T-helper 1 cell treated with Interleukin-12 subunit alpha and Interleukin-12 subunit beta and Interleukin-4 antibody, amounts not matched to agents 30 ng/mL and 1 ng/mL, for 36 hours (primary cell): ENCODE results near the gene APOC4. TPM values are rescaled to one million over a fixed set of nuclear protein-coding genes. Genes with fewer than 3 reads are reported as not detected.
"Not testable (repeated sequence)": the region's sequence is repeated elsewhere in the genome, so short reads cannot be mapped to it uniquely, and the experiment has no call there.

ENCODE experiments used
- intact Hi-C: fragments of 100-400 bp; cut with micrococcal nuclease; formaldehyde crosslinking; loops from one replicate; pipeline ENCODE4 v1.15.1; 2024
- total RNA-seq: library from RNA; stranded (reverse); gene quantifications from 2 replicates; pipeline ENCODE4 v1.2.3, GENCODE V29; 2022

Gene APOC4
- total RNA-seq, 1 donor from 2014 or later, result not detected

DNA sequence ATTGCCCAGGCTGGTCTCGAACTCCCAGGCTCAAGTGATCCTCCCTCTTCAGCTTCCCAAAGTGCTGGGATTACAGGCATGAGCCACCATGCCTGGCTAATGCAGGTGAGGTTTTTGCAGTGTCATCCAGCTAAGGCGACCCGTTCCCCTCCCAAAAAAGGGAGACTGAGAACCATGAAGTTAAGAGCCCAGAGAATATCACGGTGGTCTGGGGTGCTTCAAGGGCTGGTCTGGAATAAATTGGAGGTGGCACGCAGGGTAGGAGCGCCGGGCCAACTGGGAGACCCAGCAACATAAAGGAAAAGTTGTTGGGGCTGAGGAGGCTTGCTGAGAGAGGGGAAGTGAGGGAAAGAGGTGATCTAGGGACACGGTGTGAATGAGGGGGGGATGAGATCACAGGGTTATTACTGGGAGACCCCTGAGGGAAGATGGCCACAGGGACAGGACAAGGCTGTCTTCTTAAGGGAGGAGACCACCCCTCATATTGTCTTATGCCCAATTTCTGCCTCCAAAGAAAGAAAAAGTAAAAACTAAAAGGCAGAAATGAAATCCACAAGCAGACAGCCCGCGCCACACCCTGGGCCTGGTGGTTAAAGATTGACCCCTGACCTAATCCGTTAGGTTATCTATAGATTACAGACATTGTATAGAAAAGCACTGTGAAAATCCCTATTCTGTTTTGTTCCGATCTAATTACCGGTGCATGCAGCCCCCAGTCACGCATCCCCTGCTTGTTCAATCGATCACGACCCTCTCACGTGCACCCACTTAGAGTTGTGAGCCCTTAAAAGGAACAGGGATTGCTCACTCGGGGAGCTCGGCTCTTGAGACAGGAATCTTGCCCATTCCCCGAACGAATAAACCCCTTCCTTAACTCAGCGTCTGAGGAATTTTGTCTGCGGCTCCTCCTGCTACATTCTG is 28.3 kb upstream of the APOC4 start:
- intact Hi-C loops, result loop anchor here (2.0 kb wide), 1 partner anchor 67 kb away; the partner anchor contains the start of gene NECTIN2

- intact Hi-C loops, result loop anchor here (1.0 to 2.0 kb wide), 4 partner anchors 7 to 68 kb away; partner anchors contain the start of gene NECTIN2
These were observed 27.4 kb upstream of the APOC4 start, which contains the start of gene APOC1 for GRCh38 chr19:44914433-44915206. Gene APOC1 (plus strand): TSS chr19:44914608. CDS start chr19:44914892, 284 bp downstream.

DNA sequence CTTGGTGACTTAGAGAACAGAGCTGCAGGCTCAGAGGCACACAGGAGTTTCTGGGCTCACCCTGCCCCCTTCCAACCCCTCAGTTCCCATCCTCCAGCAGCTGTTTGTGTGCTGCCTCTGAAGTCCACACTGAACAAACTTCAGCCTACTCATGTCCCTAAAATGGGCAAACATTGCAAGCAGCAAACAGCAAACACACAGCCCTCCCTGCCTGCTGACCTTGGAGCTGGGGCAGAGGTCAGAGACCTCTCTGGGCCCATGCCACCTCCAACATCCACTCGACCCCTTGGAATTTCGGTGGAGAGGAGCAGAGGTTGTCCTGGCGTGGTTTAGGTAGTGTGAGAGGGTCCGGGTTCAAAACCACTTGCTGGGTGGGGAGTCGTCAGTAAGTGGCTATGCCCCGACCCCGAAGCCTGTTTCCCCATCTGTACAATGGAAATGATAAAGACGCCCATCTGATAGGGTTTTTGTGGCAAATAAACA is 17.8 kb upstream of the APOC4 start:
- intact Hi-C loops, result no loop called here

- intact Hi-C loops, result no loop called here
These were observed 16.7 kb upstream of the APOC4 start for GRCh38 chr19:44925114-44925891.

GRCh38 chr19:44926245-44927077 is 15.6 kb upstream of the APOC4 start:
- intact Hi-C loops, result not testable (repeated sequence)

DNA sequence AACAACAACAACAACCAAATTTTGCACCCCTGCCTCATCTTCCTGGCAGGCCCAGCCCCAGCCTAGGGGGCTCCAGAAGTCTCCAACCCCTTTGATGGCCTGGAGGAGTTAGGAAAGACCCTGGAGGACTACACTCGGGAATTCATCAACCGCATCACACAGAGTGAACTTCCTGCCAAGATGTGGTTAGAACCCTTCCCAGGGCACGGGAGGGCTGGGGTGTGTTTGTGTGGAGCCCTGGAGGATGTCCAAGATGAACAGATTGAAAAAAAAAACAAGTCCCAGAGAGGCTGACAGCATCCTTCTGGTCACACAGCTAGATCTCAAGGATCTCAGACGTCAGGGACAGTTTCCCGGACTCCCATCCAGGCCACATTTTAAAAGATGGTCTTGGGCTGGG is 14.3 kb upstream of the APOC4 start:
- intact Hi-C loops, result no loop called here

- intact Hi-C loops, result no loop called here
These were observed 11.9 kb upstream of the APOC4 start for GRCh38 chr19:44930088-44930487.

- intact Hi-C loops, result no loop called here
These were observed 10.5 kb upstream of the APOC4 start for GRCh38 chr19:44931541-44931940.

DNA sequence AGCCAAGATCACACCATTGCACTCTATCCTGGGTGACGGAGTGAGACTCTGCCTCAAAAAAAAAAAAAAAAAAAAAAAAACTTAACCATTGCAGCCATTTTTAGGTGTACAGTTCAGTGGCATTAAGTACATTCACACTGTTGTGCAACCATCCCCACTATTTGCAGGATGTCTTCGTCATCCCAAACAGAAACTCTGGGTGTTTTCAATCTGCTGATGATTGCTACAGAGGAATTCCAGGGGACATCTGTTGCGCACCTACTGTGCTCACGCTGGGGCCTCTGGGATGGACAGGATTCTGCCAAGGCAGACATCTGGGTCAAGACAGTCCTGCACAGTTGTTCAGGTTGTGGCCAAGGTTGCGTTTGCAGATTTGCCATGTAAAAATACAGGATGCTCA is 2.4 kb upstream of the APOC4 start:
- intact Hi-C loops, result no loop called here

- intact Hi-C loops, result no loop called here
These were observed 1.8 kb downstream of the APOC4 start for GRCh38 chr19:44943801-44944249.

DNA sequence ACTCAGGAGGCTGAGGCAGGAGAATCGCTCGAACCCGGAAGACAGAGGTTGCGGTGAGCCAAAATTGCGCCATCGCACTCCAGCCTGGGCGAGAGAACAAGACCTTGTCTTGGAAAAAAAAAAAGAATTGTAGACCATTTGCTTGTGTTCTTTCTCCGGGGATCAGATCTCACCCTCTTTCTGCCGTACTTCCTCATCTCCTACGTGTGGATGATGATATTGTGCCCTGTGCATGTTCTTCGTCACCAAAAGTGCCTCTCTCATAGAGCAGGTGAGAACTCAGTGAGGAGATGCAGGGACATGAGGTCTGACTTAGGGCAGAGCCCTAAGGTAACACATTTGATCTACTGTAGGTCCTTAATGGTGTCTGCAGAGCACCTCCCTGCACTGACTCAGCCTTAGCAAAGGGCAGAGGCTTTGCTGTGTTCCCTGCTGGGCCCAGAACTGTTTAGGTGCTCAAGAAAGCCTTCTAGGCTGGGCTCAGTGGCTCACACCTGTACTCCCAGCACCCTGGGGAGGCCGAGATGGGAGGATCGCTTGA is 5.1 kb downstream of the APOC4 start:
- intact Hi-C loops, result no loop called here

DNA sequence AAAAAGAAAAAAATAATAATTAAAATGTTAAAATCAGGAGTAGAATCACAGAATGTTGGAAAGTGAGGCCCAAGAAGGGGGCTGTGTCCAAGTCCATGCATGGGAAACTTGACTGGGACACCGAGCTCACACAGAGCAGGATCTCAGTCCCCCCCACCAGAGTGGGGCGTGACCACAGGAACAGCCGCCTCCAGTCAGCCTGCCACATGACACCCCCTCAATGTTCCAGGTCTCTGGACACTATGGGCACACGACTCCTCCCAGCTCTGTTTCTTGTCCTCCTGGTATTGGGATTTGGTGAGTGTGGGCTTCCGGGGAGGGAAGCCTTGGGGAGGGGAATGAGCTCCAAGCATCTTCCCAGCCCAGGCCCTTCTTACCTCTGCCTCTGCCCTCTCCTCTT is 6.2 kb downstream of the APOC4 start:
- intact Hi-C loops, result no loop called here

DNA sequence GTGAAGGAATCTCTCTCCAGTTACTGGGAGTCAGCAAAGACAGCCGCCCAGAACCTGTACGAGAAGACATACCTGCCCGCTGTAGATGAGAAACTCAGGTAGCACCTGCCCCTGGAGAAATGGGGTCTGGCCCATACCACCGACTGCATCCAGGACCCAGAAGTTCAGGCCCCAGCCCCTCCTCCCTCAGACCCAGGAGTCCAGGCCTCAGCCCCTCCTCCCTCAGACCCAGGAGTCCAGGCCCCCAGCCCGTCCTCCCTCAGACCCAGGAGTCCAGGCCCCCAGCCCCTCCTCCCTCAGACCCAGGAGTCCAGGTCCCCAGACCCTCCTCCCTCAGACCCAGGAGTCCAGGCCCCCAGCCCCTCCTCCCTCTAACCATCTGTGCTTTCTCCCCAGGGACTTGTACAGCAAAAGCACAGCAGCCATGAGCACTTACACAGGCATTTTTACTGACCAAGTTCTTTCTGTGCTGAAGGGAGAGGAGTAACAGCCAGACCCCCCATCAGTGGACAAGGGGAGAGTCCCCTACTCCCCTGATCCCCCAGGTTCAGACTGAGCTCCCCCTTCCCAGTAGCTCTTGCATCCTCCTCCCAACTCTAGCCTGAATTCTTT is 6.8 kb downstream of the APOC4 start:
- intact Hi-C loops, result no loop called here

DNA sequence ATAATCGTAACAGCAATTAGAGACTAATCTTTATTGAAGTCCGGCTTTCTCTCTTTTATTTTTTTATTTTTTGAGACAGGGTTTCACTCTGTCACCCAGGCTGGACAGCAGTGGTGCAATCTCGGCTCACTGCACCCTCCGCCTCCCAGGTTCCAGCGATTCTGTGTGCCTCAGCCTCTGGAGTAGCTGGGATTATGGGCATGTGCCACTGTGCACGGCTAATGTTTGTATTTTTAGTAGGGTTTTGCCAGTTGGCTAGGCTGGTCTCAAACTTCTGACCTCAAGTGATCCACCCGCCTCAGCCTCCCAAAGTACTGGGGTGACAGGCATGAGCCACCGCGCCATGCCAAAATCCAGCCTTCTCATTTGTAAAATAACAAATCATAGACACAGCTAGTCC is 7.5 kb downstream of the APOC4 start:
- intact Hi-C loops, result no loop called here

- intact Hi-C loops, result loop anchor here (1.0 to 5.0 kb wide), 7 partner anchors 36 to 381 kb away; no protein-coding TSS in a partner anchor
These were observed 9.4 kb downstream of the APOC4 start for GRCh38 chr19:44951179-44952159.

DNA sequence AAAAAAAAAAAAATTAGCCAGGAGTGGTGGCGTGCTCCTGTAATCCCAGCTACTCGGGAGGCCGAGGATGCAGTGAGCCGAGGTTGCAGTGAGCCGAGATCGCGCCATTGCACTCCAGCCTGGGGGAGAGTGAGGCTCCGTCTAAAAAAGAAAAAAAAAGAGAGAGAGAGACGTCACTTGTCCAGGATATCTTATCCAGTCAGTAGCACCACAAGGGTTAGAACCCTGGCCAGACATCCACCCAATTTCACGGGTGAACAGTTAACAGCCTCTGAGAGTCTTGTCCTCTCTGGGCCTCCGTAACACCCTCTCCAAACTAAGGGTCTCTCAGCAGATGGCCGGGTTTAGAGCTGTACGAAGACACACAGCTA is 12.2 kb downstream of the APOC4 start:
- intact Hi-C loops, result loop anchor here (1.0 to 5.0 kb wide), 4 partner anchors 109 to 416 kb away; partner anchors contain the start of gene ERCC2

GRCh38 chr19:44954649-44955504 is 12.8 kb downstream of the APOC4 start, which contains the start of gene CLPTM1:
Gene CLPTM1 (plus strand): TSS chr19:44955380. CDS start chr19:44955396, 16 bp downstream.
- intact Hi-C loops, result loop anchor here (1.0 to 5.0 kb wide), 10 partner anchors 47 to 415 kb away; partner anchors contain the start of genes BLOC1S3, CLASRP, ERCC2 and TRAPPC6A
